Activated T-cell treated with anti-CD3 and anti-CD28 coated beads for 24 hours (primary cell): ENCODE results near the gene DNASE2.
"Not testable (repeated sequence)": the region's sequence is repeated elsewhere in the genome, so short reads cannot be mapped to it uniquely, and the experiment has no call there.

ENCODE experiments used
- DNase-seq: peaks from one replicate; pipeline ENCODE4 v3.0.0-alpha.2; 2020; ENCODE audit warnings: low read depth

Gene DNASE2

GRCh38 chr19:12864721-12865715 lies 16.2 kb downstream of the DNASE2 start:
- DNase-seq: no peak

- DNase-seq: no peak
These were observed 17.1 kb downstream of the DNASE2 start for GRCh38 chr19:12864143-12864542.

GRCh38 chr19:12859546-12859945 lies 21.7 kb downstream of the DNASE2 start:
- no peak for DNase-seq

DNA sequence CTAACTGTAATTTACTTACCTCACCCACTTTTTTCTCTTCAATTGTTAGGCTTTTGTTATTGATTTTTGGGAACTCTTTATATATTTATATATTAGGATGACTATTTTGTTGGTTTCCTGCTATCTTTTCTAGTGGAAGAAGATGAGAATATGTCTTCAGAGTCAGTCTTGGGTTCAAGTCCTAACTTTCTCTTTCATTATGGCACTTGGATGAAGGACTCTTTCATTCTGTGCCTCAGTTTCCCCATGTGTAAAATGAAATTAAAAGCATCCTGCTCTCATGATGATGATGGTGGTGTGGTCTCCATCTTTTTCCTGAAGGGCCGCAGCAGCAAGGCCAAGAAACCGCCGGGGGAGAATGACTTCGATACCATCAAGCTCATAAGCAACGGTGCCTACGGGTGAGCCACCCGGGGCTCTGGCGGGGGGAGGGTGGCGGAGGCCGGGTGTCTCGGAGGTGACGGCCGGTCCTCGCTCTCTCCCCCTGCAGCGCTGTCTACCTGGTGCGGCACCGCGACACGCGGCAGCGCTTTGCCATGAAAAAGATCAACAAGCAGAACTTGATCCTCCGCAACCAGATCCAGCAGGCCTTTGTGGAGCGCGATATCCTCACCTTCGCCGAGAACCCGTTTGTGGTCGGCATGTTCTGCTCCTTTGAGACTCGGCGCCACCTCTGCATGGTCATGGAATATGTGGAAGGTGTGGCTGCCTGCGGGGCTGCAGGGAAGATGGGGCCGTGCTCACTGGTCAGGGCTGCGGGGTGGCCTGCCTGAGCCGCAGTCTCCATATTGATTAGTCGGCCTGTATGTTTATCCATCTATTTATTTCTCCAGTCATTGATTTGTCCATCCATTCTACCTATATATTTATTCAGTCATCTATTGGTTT lies 23.0 kb downstream of the DNASE2 start:
- no peak for DNase-seq

DNA sequence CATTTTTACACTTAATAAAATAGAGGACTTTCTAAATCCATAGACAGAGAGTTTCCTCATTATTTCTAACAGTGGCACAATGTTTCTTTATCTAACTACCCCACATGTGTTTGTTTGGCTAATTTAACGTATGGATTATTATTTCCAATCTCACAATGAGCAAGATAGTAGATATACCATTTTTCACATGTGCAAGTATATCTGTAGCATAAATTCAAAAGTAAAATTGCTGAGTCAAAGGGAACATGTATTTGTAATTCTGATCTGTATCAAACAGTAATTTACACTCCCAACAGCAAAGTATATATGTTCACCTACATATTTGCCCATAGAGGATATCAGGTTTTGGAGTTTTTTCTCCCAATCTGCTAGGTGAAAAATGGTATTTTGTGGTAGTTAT lies 24.6 kb downstream of the DNASE2 start:
- no peak for DNase-seq

DNA sequence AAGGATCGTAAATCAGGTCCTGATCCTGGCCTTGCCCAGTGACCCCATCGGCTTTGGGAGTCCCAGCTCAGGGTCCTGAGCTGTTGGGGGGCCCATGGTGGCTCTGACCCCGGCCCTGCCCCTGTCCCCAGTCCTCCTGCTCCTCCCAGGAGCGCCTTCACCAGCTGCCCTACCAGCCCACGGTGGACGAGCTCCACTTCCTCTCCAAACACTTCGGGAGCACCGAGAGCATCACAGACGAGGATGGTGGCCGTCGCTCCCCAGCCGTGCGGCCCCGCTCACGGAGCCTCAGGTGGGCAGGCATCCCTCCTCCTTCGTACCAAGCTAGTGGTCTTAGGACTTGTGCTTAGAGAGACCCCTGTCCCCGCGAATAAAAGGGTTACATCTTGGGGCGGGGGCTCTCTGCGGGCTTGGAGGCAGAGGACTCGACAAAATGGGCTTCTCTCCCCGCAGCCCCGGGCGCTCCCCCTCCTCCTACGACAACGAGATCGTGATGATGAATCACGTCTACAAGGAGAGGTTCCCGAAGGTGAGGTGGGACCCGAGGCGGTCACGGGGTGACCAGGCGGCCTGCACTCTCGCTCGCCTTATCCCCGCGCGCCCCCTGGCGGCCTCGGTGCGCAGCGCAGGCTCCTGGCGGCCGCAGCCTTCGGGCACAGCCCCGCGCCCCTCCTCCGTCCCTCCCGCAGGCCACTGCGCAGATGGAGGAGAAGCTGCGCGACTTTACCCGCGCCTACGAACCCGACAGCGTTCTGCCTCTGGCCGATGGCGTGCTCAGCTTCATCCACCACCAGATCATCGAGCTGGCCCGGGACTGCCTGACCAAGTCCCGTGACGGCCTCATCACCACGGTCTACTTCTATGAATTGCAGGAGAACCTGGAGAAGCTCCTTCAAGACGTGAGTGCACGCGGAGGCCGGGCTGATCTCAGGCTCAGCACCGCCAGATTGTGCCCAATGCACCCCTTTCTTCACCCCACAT lies 33.8 kb downstream of the DNASE2 start:
- DNase-seq: peak; percentile 82

DNA sequence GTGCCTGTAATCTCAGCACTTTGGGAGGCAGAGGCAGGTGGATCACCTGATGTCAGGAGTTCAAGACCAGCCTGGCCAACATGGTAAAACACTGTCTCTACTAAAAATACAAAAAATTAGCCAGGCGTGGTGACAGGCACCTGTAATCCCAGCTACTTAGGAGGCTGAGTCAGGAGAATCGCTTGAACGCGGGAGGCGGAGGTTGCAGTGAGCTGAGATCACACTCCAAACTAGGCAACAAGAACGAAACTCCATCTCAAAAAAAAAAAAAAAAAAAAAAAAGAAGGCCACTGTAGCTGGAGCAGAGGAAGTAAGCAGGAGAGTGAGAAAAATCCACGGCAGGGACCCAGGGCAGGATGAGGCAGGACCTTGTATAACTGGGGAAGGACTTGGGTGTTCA lies 34.6 kb downstream of the DNASE2 start:
- not testable (repeated sequence) for DNase-seq

DNA sequence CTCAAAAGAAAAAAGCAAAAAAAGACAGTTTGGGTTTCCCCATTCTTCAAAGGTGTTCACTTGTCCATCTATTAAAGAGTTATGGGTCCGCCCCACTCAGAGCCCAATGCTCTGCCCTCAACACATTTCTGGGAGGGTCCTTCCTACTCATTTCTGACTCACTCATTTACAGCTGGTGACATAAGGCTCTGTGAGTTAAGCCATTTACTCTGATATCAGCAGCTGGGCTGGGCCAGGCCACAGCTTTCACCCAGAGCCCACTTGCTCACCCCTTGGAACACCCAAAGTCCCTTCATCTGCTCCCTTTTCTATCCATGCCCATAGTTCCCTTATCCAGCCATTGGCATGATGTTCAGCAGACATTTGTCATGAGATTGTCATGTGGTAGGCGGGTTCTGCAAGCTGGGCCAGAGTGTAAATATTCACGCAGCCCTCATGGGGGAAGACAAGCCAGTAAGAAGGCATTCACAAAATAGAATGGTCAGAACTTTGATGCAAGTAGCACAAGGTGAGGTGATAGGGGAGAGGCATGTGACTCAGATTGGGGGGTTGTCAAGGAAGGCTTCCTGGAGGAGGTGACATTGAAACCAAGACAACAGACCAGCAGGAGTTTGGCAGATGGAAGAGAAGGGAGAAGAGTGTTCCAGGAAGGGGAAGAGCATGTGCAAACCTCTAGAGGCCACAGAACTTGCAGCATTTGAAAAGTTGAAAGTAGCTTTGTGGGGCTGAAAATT lies 37.1 kb downstream of the DNASE2 start:
- DNase-seq: no peak

DNA sequence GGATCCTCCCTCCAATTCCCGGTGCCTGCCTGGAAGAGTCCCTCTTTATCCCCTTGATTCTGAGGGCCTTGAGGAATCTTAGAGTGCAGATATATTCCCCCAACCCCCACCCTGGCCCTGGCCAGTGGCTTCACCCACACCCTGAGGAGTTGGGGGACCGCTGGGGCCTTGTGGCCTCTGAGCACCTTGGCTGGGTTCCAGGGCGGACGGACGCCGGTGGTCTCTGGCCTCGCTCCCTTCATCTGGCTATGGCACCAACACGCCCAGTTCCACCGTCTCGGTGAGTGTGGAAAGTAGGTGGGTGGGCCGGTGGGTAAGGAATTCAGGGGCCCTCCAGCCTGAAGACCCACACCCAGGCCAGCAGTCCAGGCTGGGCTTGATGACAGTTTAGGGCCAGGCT lies 37.9 kb downstream of the DNASE2 start:
- DNase-seq: no peak

- DNase-seq: no peak
These were observed 38.7 kb downstream of the DNASE2 start for GRCh38 chr19:12842511-12842910.

DNA sequence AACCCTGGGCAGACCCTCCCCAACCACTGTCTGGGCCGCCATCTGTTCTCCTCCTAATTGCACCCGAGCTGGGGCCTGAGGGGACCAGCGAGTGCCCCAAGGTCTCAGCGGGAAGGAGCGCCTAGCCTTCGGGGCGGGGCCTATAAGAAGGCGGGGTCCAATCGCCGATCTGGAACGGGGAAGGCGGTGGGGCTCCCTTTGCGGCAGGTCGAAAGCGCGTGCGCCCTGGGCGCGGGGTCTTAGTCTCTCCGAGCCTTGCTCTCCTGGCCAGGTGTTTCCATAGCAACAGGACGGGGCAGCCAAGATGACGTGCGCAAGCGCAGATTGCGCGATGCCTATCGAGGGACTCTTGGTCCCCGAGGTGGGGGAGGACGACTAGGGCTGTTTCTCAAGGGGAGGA lies 40.2 kb downstream of the DNASE2 start:
- DNase-seq: no peak

- peak; percentile 30 for DNase-seq
These were observed 40.9 kb downstream of the DNASE2 start for GRCh38 chr19:12840091-12841079.

DNA sequence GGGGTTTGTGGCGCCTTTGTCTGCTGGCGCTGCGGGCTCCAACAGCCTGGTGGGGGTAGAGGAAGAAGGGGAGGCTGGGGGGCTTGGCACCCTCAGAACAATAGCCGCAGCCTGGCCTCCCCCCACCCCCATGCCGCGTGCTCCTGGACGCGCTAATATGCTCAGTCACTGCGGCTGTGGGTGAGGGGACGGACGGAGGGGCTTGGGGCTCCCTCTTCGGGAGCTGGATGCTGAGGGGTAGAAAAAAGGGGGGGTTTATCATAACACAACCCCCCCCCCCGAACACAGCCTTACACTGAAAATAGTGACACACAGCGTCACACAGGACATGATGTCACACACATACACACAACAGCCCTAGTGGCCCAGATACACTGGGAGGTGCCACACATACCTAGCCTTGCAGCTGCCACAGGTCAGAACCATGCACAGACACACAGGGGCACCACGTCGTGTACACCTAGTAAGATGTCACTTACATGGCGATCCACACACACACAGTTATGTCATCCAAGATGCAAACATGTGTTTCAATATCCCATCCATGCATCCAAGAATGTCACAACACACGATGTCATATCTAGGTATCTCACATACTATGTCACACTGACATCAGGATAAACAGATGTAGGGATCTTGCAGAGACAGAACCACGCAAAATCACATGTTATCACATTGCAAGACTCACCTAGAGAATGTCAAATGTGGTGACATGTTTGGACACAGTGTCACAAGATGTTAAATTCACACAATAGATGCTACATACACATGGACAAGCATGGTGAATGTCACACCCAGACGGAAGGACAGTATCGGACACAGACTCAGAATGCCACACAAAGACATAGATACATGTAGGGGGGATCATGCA lies 42.1 kb downstream of the DNASE2 start:
- DNase-seq: no peak

GRCh38 chr19:12838182-12838885 lies 42.9 kb downstream of the DNASE2 start, which contains the start of gene MAST1:
TSS of gene MAST1 (plus strand) at chr19:12838515. CDS start at chr19:12838573, 58 bp downstream.
- DNase-seq: peak; percentile 30

- DNase-seq: no peak
These were observed 44.0 kb downstream of the DNASE2 start for GRCh38 chr19:12837225-12837624.

DNA sequence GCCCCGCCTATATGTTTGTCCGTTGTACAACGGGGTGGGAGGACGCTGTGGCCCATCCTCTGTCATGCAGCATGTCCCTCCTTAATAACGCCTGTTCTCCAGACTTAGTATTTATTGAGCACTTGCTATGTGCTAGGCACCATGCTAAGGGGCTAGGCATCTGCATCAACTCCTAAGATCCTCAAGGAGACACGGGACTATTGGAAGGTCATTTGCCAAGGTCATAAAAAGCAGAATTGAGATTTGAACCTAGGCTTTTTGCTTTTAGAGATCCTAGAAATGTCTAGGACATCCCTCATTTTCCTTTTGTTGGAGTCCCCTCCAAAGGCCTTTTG lies 44.8 kb downstream of the DNASE2 start:
- DNase-seq: no peak

DNA sequence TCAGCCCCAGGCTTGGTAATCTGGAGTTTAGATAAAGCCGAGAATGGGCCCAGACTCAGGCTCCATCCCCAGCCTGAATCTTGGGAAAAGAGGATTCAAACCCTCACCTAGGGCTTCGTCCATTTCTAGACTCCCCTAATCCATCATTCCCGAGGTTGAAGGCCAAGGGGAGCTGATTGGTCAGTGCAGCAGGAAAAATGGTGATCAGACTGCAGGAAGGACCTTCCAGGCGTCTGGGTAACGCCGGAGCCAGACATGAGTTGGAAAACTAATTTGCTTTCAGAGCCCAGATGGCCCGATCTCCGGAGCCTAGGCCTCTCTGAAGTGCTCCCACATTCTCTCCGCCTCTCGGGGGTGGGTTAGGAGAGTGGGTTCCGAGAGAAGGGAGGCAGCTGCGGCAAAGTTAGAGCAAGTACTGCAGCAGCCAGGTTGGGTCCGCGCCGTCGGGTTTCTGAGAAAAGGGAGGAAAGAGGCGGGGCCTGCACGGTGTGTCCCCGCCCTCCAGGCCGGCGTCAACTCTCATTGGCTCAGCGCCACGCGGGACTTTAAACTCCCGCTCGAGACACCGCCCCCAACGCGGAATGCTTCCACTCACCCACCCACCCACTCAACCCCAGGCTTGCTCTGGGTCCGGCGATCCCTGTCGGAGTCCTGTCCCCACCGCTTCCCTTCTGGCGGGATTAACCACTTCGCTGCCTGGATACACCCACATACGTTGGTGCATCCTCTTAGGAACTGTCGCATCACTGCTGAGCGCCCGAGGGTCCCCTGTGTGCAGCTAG lies 46.1 kb downstream of the DNASE2 start:
- no peak for DNase-seq
